Naive thymus-derived CD4-positive, alpha-beta T cell (primary cell): ENCODE data around the gene GRAMD1B. TPM values are rescaled to one million over a fixed set of nuclear protein-coding genes. Genes with fewer than 3 reads are reported as not detected.

Experiments
- ATAC-seq: fragments of 150-1000 bp; cut with Tn5 transposase; 2 replicates; pipeline ENCODE4 v1.10.0; 2021; ENCODE audit warnings: mild to moderate bottlenecking, moderate library complexity
- CTCF ChIA-PET: fragments of 350-600 bp; sonication (Branson Sonifier 250); formaldehyde crosslinking; loops from one replicate; lab custom pipeline; 2021; ENCODE audit warnings: antibody characterized with exemption; lab: Charles Lee
- POLR2A ChIA-PET: fragments of 350-600 bp; sonication (Branson Sonifier 250); formaldehyde crosslinking; loops from one replicate; lab custom pipeline; 2021; ENCODE audit warnings: antibody characterized with exemption, inconsistent platforms; lab: Charles Lee
- DNase-seq, 9 donors: peaks; one replicate each; pipeline versions ENCODE4 v3.0.0 to v3.0.0-alpha.2; 2020 to 2022; ENCODE audit warnings: mixed read lengths in 1 of 9
- H3K27ac ChIP-seq: one replicate; pipeline ENCODE4 v1.7.0; 2013; ENCODE audit warnings: mild to moderate bottlenecking, low read depth, low read length, moderate library complexity
- H3K27me3 ChIP-seq, 2 donors: one replicate each; pipeline ENCODE4 v1.7.0; 2013; ENCODE audit warnings: low read length in 2 of 2, mild to moderate bottlenecking in 2 of 2, moderate library complexity in 2 of 2; ENCODE audit not compliant: control insufficient read depth in 2 of 2, insufficient read depth in 2 of 2
- H3K36me3 ChIP-seq, 3 experiments: 1 replicate in 2 of 3; 2 replicates in 1 of 3; pipeline ENCODE4 v1.7.0; 2013; ENCODE audit warnings: low read length in 3 of 3, mild to moderate bottlenecking in 3 of 3, moderate library complexity in 1 of 3; ENCODE audit not compliant: insufficient read depth in 3 of 3, control insufficient read depth in 2 of 3
- H3K4me1 ChIP-seq, 2 donors: one replicate each; pipeline ENCODE4 v1.7.0; 2013; ENCODE audit warnings: low read length in 2 of 2, mild to moderate bottlenecking in 2 of 2, moderate library complexity in 1 of 2; ENCODE audit not compliant: control insufficient read depth in 2 of 2, insufficient read depth in 2 of 2
- H3K4me3 ChIP-seq: 2 replicates; pipeline ENCODE4 v1.7.0; 2013; ENCODE audit warnings: mild to moderate bottlenecking, low read length
- H3K9me3 ChIP-seq, 3 experiments: 1 replicate in 2 of 3; 2 replicates in 1 of 3; pipeline ENCODE4 v1.7.0; 2013; ENCODE audit warnings: low read length in 3 of 3; ENCODE audit not compliant: control insufficient read depth in 2 of 3
- H3K27ac Mint-ChIP-seq, 9 donors: one replicate each; pipeline ENCODE4 v1.8.0; 2020 to 2022; ENCODE audit warnings: mixed read lengths in 9 of 9, mild to moderate bottlenecking in 8 of 9, moderate library complexity in 5 of 9, inconsistent platforms in 2 of 9
- H3K27me3 Mint-ChIP-seq, 5 donors: one replicate each; pipeline ENCODE4 v1.8.0; 2021 to 2022; ENCODE audit warnings: mixed read lengths in 5 of 5, mild to moderate bottlenecking in 1 of 5
- H3K36me3 Mint-ChIP-seq, 5 donors: one replicate each; pipeline ENCODE4 v1.8.0; 2020 to 2022; ENCODE audit warnings: mixed read lengths in 5 of 5, mild to moderate bottlenecking in 3 of 5, inconsistent platforms in 1 of 5
- H3K4me1 Mint-ChIP-seq, 7 donors: one replicate each; pipeline ENCODE4 v1.8.0; 2020 to 2022; ENCODE audit warnings: mixed read lengths in 7 of 7, mild to moderate bottlenecking in 3 of 7, inconsistent platforms in 1 of 7
- H3K4me3 Mint-ChIP-seq, 10 donors: one replicate each; pipeline ENCODE4 v1.8.0; 2020 to 2022; ENCODE audit warnings: mild to moderate bottlenecking in 10 of 10, mixed read lengths in 10 of 10, moderate library complexity in 6 of 10, inconsistent platforms in 2 of 10
- H3K9me3 Mint-ChIP-seq, 11 donors: one replicate each; pipeline ENCODE4 v1.8.0; 2020 to 2022; ENCODE audit warnings: mixed read lengths in 11 of 11, mild to moderate bottlenecking in 4 of 11, inconsistent platforms in 1 of 11, moderate library complexity in 1 of 11
- intact Hi-C, 2 donors: fragments of 100-400 bp; cut with micrococcal nuclease; formaldehyde crosslinking; loops; one replicate each; pipeline ENCODE4 v1.15.1; 2023
- polyA plus RNA-seq, 2 donors: library from polyadenylated mRNA; unstranded; fragments of 300-500 nt; fragmentation: Illumina TruSeq; gene quantifications; one replicate each; pipeline ENCODE4 v1.2.3, GENCODE V29; 2021
- total RNA-seq, 6 experiments: library from RNA in 5 of 6; stranded (reverse) in 5 of 6; gene quantifications; 1 replicate in 5 of 6; 2 replicates in 1 of 6; pipeline ENCODE4 v1.2.3 and lab custom pipeline; 2021 to 2026

Gene GRAMD1B
- total and polyA plus RNA-seq, 7 experiments from 2014 or later, result 1.7 to 88.9 (median 10.0) TPM

DNA sequence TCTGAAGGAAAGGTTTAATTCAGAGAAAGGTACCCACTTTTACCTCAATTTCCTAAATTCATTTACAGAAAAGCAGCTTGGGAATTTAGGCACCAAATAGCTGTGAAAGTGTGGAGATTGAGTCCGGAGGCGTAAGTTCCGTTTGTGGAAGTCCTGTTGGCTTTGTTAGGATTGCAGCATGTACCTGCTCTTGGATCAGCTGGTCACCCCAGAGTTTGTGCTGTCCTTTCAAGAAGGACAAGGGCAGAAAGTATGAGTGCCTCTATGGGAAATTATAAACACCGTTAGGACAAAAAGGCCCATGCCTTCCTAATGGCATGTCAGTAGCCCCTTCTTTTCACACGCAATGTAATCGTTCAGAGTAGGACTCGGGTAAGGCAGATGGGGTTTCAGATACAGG is 126.6 kb downstream of the GRAMD1B start:
- no peak for DNase-seq
- Mint-ChIP-seq H3K36me3 (peaks cover 0 to 2% (median 0%) of the 10 kb centered on the region in 5 donors), H3K4me1 (peaks cover 7 to 40% (median 18%) of the 10 kb centered on the region in 7 donors), H3K4me3 (no peak overlapping the region), H3K9me3 (no peaks in the 10 kb centered on the region), H3K27ac (no peak overlapping the region), H3K27me3 (peaks cover 0 to 4% (median 0%) of the 10 kb centered on the region in 5 donors)
- Histone ChIP-seq H3K4me3 (no peak overlapping the region), H3K27ac (no peak overlapping the region), H3K4me1 (peaks cover 0 to 7% of the 10 kb centered on the region in 2 donors), H3K27me3 (no peaks in the 10 kb centered on the region), H3K9me3 (no peaks in the 10 kb centered on the region), H3K36me3 (no peaks in the 10 kb centered on the region)
- POLR2A ChIA-PET, result no interaction called here
- intact Hi-C loops, result loop anchor here in 1 of 2 donors (10.0 kb wide), 2 partner anchors 252 to 452 kb away; no protein-coding TSS in a partner anchor
- no peak for ATAC-seq
- CTCF ChIA-PET, result no interaction called here

DNA sequence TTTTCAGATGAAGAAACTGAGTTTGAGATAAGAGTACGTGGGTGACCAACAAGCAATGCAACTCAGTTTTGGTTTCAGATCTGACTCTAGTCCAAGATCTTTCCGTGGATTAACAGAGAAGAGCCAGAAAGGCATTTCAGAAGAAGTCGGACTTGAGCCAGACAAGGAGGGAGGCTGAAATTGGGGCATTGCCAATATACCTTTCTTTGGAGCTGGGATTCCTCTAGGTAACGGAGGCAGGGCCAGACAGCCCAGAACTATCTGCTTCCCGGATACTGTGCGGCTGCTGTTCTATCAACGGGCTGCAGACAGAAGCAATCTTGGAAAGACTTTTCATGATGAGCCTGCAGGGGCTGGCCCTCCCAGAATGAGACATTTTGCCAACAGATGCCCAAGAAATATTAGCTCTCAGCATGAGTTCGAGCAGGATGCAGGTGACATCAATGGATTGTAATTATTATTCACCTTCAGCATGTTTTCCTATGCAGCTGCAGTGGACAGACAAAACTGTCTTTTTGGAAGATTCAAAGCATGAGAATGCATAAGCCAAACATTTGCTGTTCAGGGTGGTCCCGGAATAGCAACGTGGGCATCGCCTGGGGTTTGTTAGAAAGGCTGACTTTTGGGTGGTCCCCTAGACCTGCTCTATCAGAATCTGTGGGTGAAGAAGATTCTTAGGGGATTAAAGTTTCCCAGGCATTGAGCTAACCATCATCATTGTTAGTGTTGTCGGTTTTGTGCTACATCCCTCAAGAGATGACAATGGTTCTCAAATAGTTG is 128.7 kb downstream of the GRAMD1B start:
- DNase-seq, result no peak
- ChIA-PET CTCF (interaction anchor here (0.6 kb wide), 2 partner anchors 497 to 945 kb away, joined by 3 to 4 read pairs; partner anchors contain the start of gene HSPA8), POLR2A (no interaction called here)
- H3K4me3 Mint-ChIP-seq, result peak overlapping the region in 3 of 10 donors; percentile 38 to 82 (median 76)
- Histone ChIP-seq H3K27ac (no peak overlapping the region), H3K36me3 (no peaks in the 10 kb centered on the region), H3K4me3 (no peak overlapping the region), H3K9me3 (no peaks in the 10 kb centered on the region), H3K27me3 (no peaks in the 10 kb centered on the region), H3K4me1 (peaks cover 0 to 7% of the 10 kb centered on the region in 2 donors)
- no peak for ATAC-seq
- no peaks in the 10 kb centered on the region for H3K9me3 Mint-ChIP-seq
- peaks cover 7 to 39% (median 18%) of the 10 kb centered on the region in 7 donors for H3K4me1 Mint-ChIP-seq
- intact Hi-C loops, result loop anchor here in 1 of 2 donors (10.0 kb wide), 2 partner anchors 254 to 454 kb away; no protein-coding TSS in a partner anchor
- no peak overlapping the region for H3K27ac Mint-ChIP-seq
- peaks cover 0 to 4% (median 0%) of the 10 kb centered on the region in 5 donors for H3K27me3 Mint-ChIP-seq
- H3K36me3 Mint-ChIP-seq, result peaks cover 0 to 4% (median 0%) of the 10 kb centered on the region in 5 donors

DNA sequence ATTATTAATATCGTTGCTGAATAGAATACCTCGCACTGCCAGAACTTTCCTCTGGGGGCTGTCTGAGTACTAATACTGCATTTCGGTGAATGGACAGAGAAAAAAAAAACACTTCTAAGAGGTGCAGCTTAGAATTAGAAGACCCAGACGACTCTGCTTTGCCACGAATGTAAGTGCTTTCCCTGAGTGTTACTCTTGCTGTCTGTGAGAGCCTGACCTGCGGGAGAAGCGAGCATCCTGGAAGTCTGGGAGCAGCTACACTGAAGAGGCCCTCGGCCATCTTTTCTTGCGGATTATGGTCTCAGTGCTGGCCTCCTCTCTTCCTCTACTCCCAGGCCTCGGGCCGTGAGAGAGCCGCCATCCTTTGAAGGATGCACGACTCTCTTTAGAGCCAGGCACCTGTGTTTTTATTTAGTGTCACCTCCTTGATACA is 129.5 kb downstream of the GRAMD1B start:
- intact Hi-C loops, result loop anchor here in 1 of 2 donors (10.0 kb wide), 2 partner anchors 255 to 455 kb away; no protein-coding TSS in a partner anchor
- Histone ChIP-seq H3K4me1 (peaks cover 0 to 7% of the 10 kb centered on the region in 2 donors), H3K4me3 (no peak overlapping the region), H3K36me3 (no peaks in the 10 kb centered on the region), H3K27me3 (no peaks in the 10 kb centered on the region), H3K9me3 (no peaks in the 10 kb centered on the region), H3K27ac (no peak overlapping the region)
- Mint-ChIP-seq H3K27me3 (peaks cover 0 to 4% (median 0%) of the 10 kb centered on the region in 5 donors), H3K4me1 (peaks cover 7 to 34% (median 18%) of the 10 kb centered on the region in 7 donors), H3K36me3 (peaks cover 0 to 5% (median 0%) of the 10 kb centered on the region in 5 donors), H3K4me3 (peak overlapping the region in 9 of 10 donors; percentile 75 to 95 (median 82)), H3K9me3 (no peaks in the 10 kb centered on the region), H3K27ac (peak overlapping the region in 5 of 9 donors; percentile 19 to 88 (median 38))
- ChIA-PET POLR2A (no interaction called here), CTCF (interaction anchor here (0.6 to 0.8 kb wide), 2 partner anchors 15 to 497 kb away, joined by 3 read pairs; partner anchors contain the start of gene HSPA8)
- DNase-seq, result no peak
- no peak for ATAC-seq

DNA sequence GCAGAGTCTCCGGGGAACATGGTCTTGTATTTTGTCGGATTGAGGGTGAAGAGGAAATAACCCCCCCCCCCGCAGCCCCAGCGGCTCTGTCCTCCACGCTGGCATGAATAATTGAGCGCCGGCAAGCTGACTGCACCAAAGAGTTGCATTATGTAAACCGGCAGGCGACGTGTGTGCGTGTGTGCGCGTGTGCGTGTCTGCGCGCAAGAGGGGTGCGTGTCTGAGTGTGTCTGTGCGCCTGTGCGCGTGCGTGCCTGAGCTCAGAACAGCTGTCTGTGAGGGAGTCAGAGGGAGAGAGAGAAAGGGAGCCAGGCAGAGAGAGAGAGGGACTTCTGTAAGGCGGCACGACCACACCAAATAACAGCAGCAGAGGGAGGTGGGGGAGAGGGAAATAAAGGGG is 129.9 kb downstream of the GRAMD1B start:
- DNase-seq (peak in 6 of 9 donors; percentile 31 to 76 (median 57)), ATAC-seq (peak; percentile 81)
- peak overlapping the region in 7 of 9 donors; percentile 19 to 88 (median 79) for H3K27ac Mint-ChIP-seq
- peaks cover 0 to 7% of the 10 kb centered on the region in 2 donors for H3K4me1 ChIP-seq
- intact Hi-C loops, result no loop called here
- peaks cover 0 to 8% (median 0%) of the 10 kb centered on the region in 5 donors for H3K36me3 Mint-ChIP-seq
- H3K9me3 Mint-ChIP-seq, result no peaks in the 10 kb centered on the region
- H3K36me3 ChIP-seq, result no peaks in the 10 kb centered on the region
- peaks cover 7 to 32% (median 18%) of the 10 kb centered on the region in 7 donors for H3K4me1 Mint-ChIP-seq
- no peaks in the 10 kb centered on the region for H3K9me3 ChIP-seq
- no peaks in the 10 kb centered on the region for H3K27me3 ChIP-seq
- no peak overlapping the region for H3K4me3 ChIP-seq
- CTCF ChIA-PET, result interaction anchor here (0.7 to 0.8 kb wide), 2 partner anchors 14 to 21 kb away, joined by 3 to 7 read pairs; no protein-coding TSS in a partner anchor
- peaks cover 0 to 4% (median 0%) of the 10 kb centered on the region in 5 donors for H3K27me3 Mint-ChIP-seq
- POLR2A ChIA-PET, result no interaction called here
- H3K4me3 Mint-ChIP-seq, result peak overlapping the region; percentile 75 to 95 (median 82)
- H3K27ac ChIP-seq, result no peak overlapping the region

DNA sequence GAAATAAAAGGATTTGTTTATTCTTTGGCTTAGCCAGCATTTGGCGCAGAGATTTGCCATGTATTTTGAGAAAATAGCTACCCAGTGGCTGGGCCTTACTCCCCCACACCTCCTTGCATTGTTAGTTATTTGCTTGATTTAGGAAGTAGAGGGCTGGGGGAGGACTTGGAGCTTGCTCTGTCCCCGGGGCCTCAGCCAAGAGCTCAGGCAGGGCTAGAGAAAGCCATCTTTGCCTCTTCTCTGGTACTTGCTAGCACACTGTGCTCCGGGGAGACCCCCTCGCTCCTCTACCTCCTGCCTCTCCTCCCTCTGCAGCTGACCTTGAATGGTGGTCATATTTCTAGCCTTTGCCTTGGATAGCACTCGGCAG is 131.3 kb downstream of the GRAMD1B start:
- CTCF ChIA-PET, result no interaction called here
- Histone ChIP-seq H3K4me3 (no peak overlapping the region), H3K4me1 (peaks cover 0 to 7% of the 10 kb centered on the region in 2 donors), H3K36me3 (no peaks in the 10 kb centered on the region), H3K27ac (no peak overlapping the region), H3K27me3 (no peaks in the 10 kb centered on the region), H3K9me3 (no peaks in the 10 kb centered on the region)
- Mint-ChIP-seq H3K27me3 (peaks cover 0 to 4% (median 0%) of the 10 kb centered on the region in 5 donors), H3K4me1 (peaks cover 7 to 31% (median 18%) of the 10 kb centered on the region in 7 donors), H3K27ac (no peak overlapping the region), H3K9me3 (no peaks in the 10 kb centered on the region), H3K4me3 (peak overlapping the region in 3 of 10 donors; percentile 75 to 89 (median 81)), H3K36me3 (peaks cover 0 to 8% (median 0%) of the 10 kb centered on the region in 5 donors)
- no peak for ATAC-seq
- intact Hi-C loops, result no loop called here
- no peak for DNase-seq
- POLR2A ChIA-PET, result no interaction called here

DNA sequence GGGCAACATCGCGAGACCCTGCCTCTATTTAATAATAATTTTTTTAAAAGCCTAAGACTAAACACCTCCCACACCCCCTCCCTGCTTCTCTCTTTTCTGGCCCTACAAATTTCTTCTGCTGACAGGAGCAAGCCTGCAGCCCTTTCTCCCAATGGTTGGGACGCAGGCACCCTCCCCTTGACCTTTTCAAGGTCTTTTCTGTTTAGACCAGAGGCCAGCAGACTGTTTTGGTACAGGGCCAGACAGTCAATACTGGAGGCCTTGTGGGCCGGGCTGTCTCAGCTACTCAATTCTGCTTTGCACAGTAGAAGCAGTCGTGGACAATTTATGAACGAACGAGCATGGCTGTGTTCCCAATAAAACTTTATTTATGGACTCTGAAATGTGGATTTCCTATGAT is 132.1 kb downstream of the GRAMD1B start:
- H3K4me1 Mint-ChIP-seq, result peaks cover 7 to 28% (median 18%) of the 10 kb centered on the region in 7 donors
- no peak overlapping the region for H3K4me3 Mint-ChIP-seq
- intact Hi-C loops, result no loop called here
- DNase-seq (no peak), ATAC-seq (no peak)
- no peak overlapping the region for H3K27ac Mint-ChIP-seq
- H3K27ac ChIP-seq, result no peak overlapping the region
- peaks cover 0 to 7% of the 10 kb centered on the region in 2 donors for H3K4me1 ChIP-seq
- H3K27me3 Mint-ChIP-seq, result peaks cover 0 to 4% (median 0%) of the 10 kb centered on the region in 5 donors
- H3K9me3 Mint-ChIP-seq, result no peaks in the 10 kb centered on the region
- POLR2A ChIA-PET, result no interaction called here
- H3K9me3 ChIP-seq, result no peaks in the 10 kb centered on the region
- no peaks in the 10 kb centered on the region for H3K36me3 ChIP-seq
- no peaks in the 10 kb centered on the region for H3K27me3 ChIP-seq
- H3K4me3 ChIP-seq, result no peak overlapping the region
- H3K36me3 Mint-ChIP-seq, result peaks cover 0 to 8% (median 0%) of the 10 kb centered on the region in 5 donors
- CTCF ChIA-PET, result no interaction called here
